Measurements from ENCODE around the gene EFNA1. TPM values are rescaled to one million over a fixed set of nuclear protein-coding genes. Genes with fewer than 3 reads are reported as not detected.

Gene EFNA1
- polyA plus RNA-seq, 4 donors = 50.6 to 166 (median 145) TPM

GRCh38 chr1:155174324-155175280 is 46.9 kb downstream of the EFNA1 start:
- FAIRE-seq = no peak
- Histone ChIP-seq H3K27me3 (ENCODE audit: control insufficient read depth in 3 of 3, insufficient read depth in 3 of 3, low read length in 3 of 3) (peaks cover 0 to 24% (median 2%) of the 10 kb centered on the region in 3 donors), H3K9me3 (ENCODE audit: control insufficient read depth in 2 of 2, insufficient read depth in 1 of 2, low read depth in 1 of 2, low read length in 1 of 2) (no peaks in the 10 kb centered on the region), H3K4me1 (ENCODE audit: control insufficient read depth in 3 of 3, insufficient read depth in 2 of 3, low read depth in 1 of 3, low read length in 2 of 3) (peaks cover 3 to 13% (median 4%) of the 10 kb centered on the region in 3 donors), H3K27ac (ENCODE audit: low read depth in 1 of 3, low read length in 2 of 3) (peak overlapping the region in 1 of 3 donors; percentile 24), H3K4me3 (ENCODE audit: low read depth in 1 of 3, low read length in 3 of 3) (peak overlapping the region in 1 of 3 donors; percentile 27), H3K36me3 (ENCODE audit: control insufficient read depth in 3 of 3, insufficient read depth in 2 of 3, low read depth in 1 of 3, low read length in 3 of 3) (peaks cover 0 to 20% (median 3%) of the 10 kb centered on the region in 3 donors)
- no peak for DNase-seq
- 11 to 20% (median 20%) methylated on average over 26 to 35 of the region's 35 CpGs for WGBS, 3 donors

GRCh38 chr1:155175281-155175926 is 47.7 kb downstream of the EFNA1 start:
- peaks cover 0 to 24% (median 2%) of the 10 kb centered on the region in 3 donors for H3K27me3 ChIP-seq (ENCODE audit: control insufficient read depth in 3 of 3, insufficient read depth in 3 of 3, low read length in 3 of 3)
- no peak for DNase-seq
- no peak for FAIRE-seq
- 87 to 94% (median 91%) methylated on average over 11 to 12 of the region's 12 CpGs for WGBS, 3 donors
- no peaks in the 10 kb centered on the region for H3K9me3 ChIP-seq (ENCODE audit: control insufficient read depth in 2 of 2, insufficient read depth in 1 of 2, low read depth in 1 of 2, low read length in 1 of 2)
- H3K27ac ChIP-seq (ENCODE audit: low read depth in 1 of 3, low read length in 2 of 3) = no peak overlapping the region
- H3K4me1 ChIP-seq (ENCODE audit: control insufficient read depth in 3 of 3, insufficient read depth in 2 of 3, low read depth in 1 of 3, low read length in 2 of 3) = peaks cover 3 to 13% (median 4%) of the 10 kb centered on the region in 3 donors
- no peak overlapping the region for H3K4me3 ChIP-seq (ENCODE audit: low read depth in 1 of 3, low read length in 3 of 3)
- peaks cover 0 to 15% (median 0%) of the 10 kb centered on the region in 3 donors for H3K36me3 ChIP-seq (ENCODE audit: control insufficient read depth in 3 of 3, insufficient read depth in 2 of 3, low read depth in 1 of 3, low read length in 3 of 3)

- H3K27me3 ChIP-seq (ENCODE audit: control insufficient read depth in 3 of 3, insufficient read depth in 3 of 3, low read length in 3 of 3) = peaks cover 0 to 24% (median 2%) of the 10 kb centered on the region in 3 donors
- peaks cover 0 to 9% (median 0%) of the 10 kb centered on the region in 3 donors for H3K36me3 ChIP-seq (ENCODE audit: control insufficient read depth in 3 of 3, insufficient read depth in 2 of 3, low read depth in 1 of 3, low read length in 3 of 3)
- no peak overlapping the region for H3K4me3 ChIP-seq (ENCODE audit: low read depth in 1 of 3, low read length in 3 of 3)
- no peak overlapping the region for H3K27ac ChIP-seq (ENCODE audit: low read depth in 1 of 3, low read length in 2 of 3)
- no peak for DNase-seq
- FAIRE-seq = no peak
- H3K9me3 ChIP-seq (ENCODE audit: control insufficient read depth in 2 of 2, insufficient read depth in 1 of 2, low read depth in 1 of 2, low read length in 1 of 2) = no peaks in the 10 kb centered on the region
- peaks cover 3 to 13% (median 4%) of the 10 kb centered on the region in 3 donors for H3K4me1 ChIP-seq (ENCODE audit: control insufficient read depth in 3 of 3, insufficient read depth in 2 of 3, low read depth in 1 of 3, low read length in 2 of 3)
- WGBS, 3 donors = 77 to 78% (median 78%) methylated on average over 9 of the region's 9 CpGs
Measured at GRCh38 chr1:155175927-155176371, 48.3 kb downstream of the EFNA1 start.

- Histone ChIP-seq H3K9me3 (ENCODE audit: control insufficient read depth in 2 of 2, insufficient read depth in 1 of 2, low read depth in 1 of 2, low read length in 1 of 2) (no peaks in the 10 kb centered on the region), H3K27ac (ENCODE audit: low read depth in 1 of 3, low read length in 2 of 3) (no peak overlapping the region), H3K4me3 (ENCODE audit: low read depth in 1 of 3, low read length in 3 of 3) (no peak overlapping the region), H3K4me1 (ENCODE audit: control insufficient read depth in 3 of 3, insufficient read depth in 2 of 3, low read depth in 1 of 3, low read length in 2 of 3) (peaks cover 3 to 13% (median 4%) of the 10 kb centered on the region in 3 donors), H3K27me3 (ENCODE audit: control insufficient read depth in 3 of 3, insufficient read depth in 3 of 3, low read length in 3 of 3) (peaks cover 0 to 24% (median 2%) of the 10 kb centered on the region in 3 donors), H3K36me3 (ENCODE audit: control insufficient read depth in 3 of 3, insufficient read depth in 2 of 3, low read depth in 1 of 3, low read length in 3 of 3) (peaks cover 0 to 5% (median 0%) of the 10 kb centered on the region in 3 donors)
- 54 to 62% (median 61%) methylated on average over 8 of the region's 8 CpGs for WGBS, 3 donors
- no peak for FAIRE-seq
- peak; percentile 83 to 94 for DNase-seq
Measured at GRCh38 chr1:155176544-155177071, 48.9 kb downstream of the EFNA1 start.

GRCh38 chr1:155177192-155177917 is 49.7 kb downstream of the EFNA1 start:
- H3K4me3 ChIP-seq (ENCODE audit: low read depth in 1 of 3, low read length in 3 of 3) = no peak overlapping the region
- DNase-seq = no peak
- peaks cover 0 to 24% (median 2%) of the 10 kb centered on the region in 3 donors for H3K27me3 ChIP-seq (ENCODE audit: control insufficient read depth in 3 of 3, insufficient read depth in 3 of 3, low read length in 3 of 3)
- H3K27ac ChIP-seq (ENCODE audit: low read depth in 1 of 3, low read length in 2 of 3) = no peak overlapping the region
- no peaks in the 10 kb centered on the region for H3K9me3 ChIP-seq (ENCODE audit: control insufficient read depth in 2 of 2, insufficient read depth in 1 of 2, low read depth in 1 of 2, low read length in 1 of 2)
- H3K4me1 ChIP-seq (ENCODE audit: control insufficient read depth in 3 of 3, insufficient read depth in 2 of 3, low read depth in 1 of 3, low read length in 2 of 3) = peaks cover 3 to 8% (median 4%) of the 10 kb centered on the region in 3 donors
- H3K36me3 ChIP-seq (ENCODE audit: control insufficient read depth in 3 of 3, insufficient read depth in 2 of 3, low read depth in 1 of 3, low read length in 3 of 3) = peaks cover 0 to 5% (median 0%) of the 10 kb centered on the region in 3 donors
- 62 to 81% (median 64%) methylated on average over 11 of the region's 11 CpGs for WGBS, 3 donors
- FAIRE-seq = no peak

GRCh38 chr1:155177918-155178281 is 50.2 kb downstream of the EFNA1 start:
- FAIRE-seq = no peak
- no peaks in the 10 kb centered on the region for H3K9me3 ChIP-seq (ENCODE audit: control insufficient read depth in 2 of 2, insufficient read depth in 1 of 2, low read depth in 1 of 2, low read length in 1 of 2)
- H3K4me1 ChIP-seq (ENCODE audit: control insufficient read depth in 3 of 3, insufficient read depth in 2 of 3, low read depth in 1 of 3, low read length in 2 of 3) = peaks cover 3 to 6% (median 4%) of the 10 kb centered on the region in 3 donors
- H3K36me3 ChIP-seq (ENCODE audit: control insufficient read depth in 3 of 3, insufficient read depth in 2 of 3, low read depth in 1 of 3, low read length in 3 of 3) = peaks cover 0 to 5% (median 0%) of the 10 kb centered on the region in 3 donors
- WGBS, 3 donors = 96 to 99% (median 97%) methylated on average over 9 of the region's 9 CpGs
- H3K4me3 ChIP-seq (ENCODE audit: low read depth in 1 of 3, low read length in 3 of 3) = no peak overlapping the region
- no peak for DNase-seq
- H3K27ac ChIP-seq (ENCODE audit: low read depth in 1 of 3, low read length in 2 of 3) = no peak overlapping the region
- H3K27me3 ChIP-seq (ENCODE audit: control insufficient read depth in 3 of 3, insufficient read depth in 3 of 3, low read length in 3 of 3) = peaks cover 0 to 24% (median 2%) of the 10 kb centered on the region in 3 donors

- 66 to 82% (median 74%) methylated on average over 23 to 30 of the region's 30 CpGs for WGBS, 3 donors
- Histone ChIP-seq H3K36me3 (ENCODE audit: control insufficient read depth in 3 of 3, insufficient read depth in 2 of 3, low read depth in 1 of 3, low read length in 3 of 3) (peaks cover 0 to 5% (median 0%) of the 10 kb centered on the region in 3 donors), H3K27ac (ENCODE audit: low read depth in 1 of 3, low read length in 2 of 3) (no peak overlapping the region), H3K9me3 (ENCODE audit: control insufficient read depth in 2 of 2, insufficient read depth in 1 of 2, low read depth in 1 of 2, low read length in 1 of 2) (no peaks in the 10 kb centered on the region), H3K4me3 (ENCODE audit: low read depth in 1 of 3, low read length in 3 of 3) (no peak overlapping the region), H3K27me3 (ENCODE audit: control insufficient read depth in 3 of 3, insufficient read depth in 3 of 3, low read length in 3 of 3) (peaks cover 0 to 20% (median 2%) of the 10 kb centered on the region in 3 donors), H3K4me1 (ENCODE audit: control insufficient read depth in 3 of 3, insufficient read depth in 2 of 3, low read depth in 1 of 3, low read length in 2 of 3) (peaks cover 3 to 6% (median 4%) of the 10 kb centered on the region in 3 donors)
- DNase-seq (no peak), FAIRE-seq (no peak)
Measured at GRCh38 chr1:155178441-155179111, 50.9 kb downstream of the EFNA1 start.
